Measurements from ENCODE around the gene BRF1. TPM values are rescaled to one million over a fixed set of nuclear protein-coding genes. Genes with fewer than 3 reads are reported as not detected.
"Not testable (repeated sequence)": the region's sequence is repeated elsewhere in the genome, so short reads cannot be mapped to it uniquely, and the experiment has no call there.

Gene BRF1
- total RNA-seq, 6 experiments from 2014 or later: 13.1 to 17.8 (median 16.2) TPM

DNA sequence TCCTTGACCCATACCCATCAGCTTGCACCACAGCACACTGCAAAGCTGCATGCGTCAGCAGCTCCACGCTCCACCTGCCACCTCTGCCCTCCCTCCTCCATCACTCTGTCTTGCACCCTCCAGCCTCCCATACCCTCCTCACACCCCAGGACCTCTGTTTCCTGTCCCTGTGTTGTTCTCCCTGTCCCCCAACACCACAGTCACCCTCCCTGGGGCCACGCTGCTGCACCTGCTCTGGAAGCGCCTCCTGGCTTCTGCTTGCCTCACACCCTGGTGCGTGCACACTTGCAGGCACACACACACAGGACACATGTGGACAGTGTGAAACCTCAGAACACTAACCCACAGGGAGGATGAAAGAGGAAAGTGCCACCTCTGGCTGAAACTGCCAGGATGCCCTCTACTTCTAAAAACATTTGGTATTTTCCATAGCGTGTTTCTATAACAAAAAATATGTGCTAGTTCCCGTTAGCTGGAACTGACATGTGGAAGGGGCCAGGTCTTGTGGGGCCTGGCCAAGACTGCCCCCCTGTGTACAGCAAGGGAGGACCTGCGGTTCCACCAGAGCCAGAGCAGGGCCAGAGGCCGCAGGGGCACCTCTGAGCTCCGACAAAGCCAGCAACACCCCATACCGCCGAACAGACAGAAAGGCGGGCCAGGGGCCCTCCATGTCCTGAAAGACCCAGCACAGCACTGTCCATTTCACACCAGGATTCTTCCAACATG lies 10.0 kb downstream of the BRF1 start:
- DNase-seq (peak in 1 of 3 donors; percentile 64), ATAC-seq (peak; percentile 48 to 76 (median 72))
- intact Hi-C loops (cut with DNase I): no loop called here
- peaks cover 0 to 29% (median 12%) of the 10 kb centered on the region in 4 donors for H3K4me1 ChIP-seq
- H3K27me3 ChIP-seq: no peaks in the 10 kb centered on the region
- 58% methylated on average over 3 of the region's 13 CpGs for WGBS (ENCODE audit: insufficient coverage, low coverage, low lambda C conversion rate, missing lambda C conversion rate)
- no peaks in the 10 kb centered on the region for H3K36me3 ChIP-seq
- no peak for TF ChIP-seq POLR2A (IDR thresholded peaks at IDR 0.05)
- TF ChIP-seq, protein P1, sequence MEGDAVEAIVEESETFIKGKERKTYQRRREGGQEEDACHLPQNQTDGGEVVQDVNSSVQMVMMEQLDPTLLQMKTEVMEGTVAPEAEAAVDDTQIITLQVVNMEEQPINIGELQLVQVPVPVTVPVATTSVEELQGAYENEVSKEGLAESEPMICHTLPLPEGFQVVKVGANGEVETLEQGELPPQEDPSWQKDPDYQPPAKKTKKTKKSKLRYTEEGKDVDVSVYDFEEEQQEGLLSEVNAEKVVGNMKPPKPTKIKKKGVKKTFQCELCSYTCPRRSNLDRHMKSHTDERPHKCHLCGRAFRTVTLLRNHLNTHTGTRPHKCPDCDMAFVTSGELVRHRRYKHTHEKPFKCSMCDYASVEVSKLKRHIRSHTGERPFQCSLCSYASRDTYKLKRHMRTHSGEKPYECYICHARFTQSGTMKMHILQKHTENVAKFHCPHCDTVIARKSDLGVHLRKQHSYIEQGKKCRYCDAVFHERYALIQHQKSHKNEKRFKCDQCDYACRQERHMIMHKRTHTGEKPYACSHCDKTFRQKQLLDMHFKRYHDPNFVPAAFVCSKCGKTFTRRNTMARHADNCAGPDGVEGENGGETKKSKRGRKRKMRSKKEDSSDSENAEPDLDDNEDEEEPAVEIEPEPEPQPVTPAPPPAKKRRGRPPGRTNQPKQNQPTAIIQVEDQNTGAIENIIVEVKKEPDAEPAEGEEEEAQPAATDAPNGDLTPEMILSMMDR (IDR thresholded peaks at IDR 0.05): no peak
- H3K4me3 ChIP-seq: no peak overlapping the region
- H3K9me3 ChIP-seq: no peaks in the 10 kb centered on the region
- H3K27ac ChIP-seq: no peak overlapping the region

DNA sequence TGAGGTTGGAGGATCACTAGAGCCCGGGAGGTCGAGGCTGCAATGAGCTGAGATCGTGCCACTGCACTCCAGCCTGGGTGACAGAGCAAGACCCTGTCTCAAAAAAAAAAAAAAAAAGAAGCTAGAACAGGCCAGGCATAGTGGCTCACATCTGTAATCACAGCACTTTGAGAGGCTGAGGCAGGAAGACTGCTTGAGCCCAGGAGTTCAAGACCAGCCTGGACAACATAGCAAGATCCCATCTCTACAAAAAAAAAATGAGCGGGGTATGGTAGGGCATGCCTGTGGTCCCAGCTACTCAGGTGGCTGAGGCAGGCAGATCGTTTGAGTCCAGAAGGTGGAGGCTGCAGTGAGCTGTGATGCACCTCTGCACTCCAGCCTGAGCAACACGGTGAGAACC lies 11.9 kb downstream of the BRF1 start:
- H3K27ac ChIP-seq, ATAC-seq, DNase-seq, H3K27me3 ChIP-seq, H3K4me3 ChIP-seq, H3K9me3 ChIP-seq, H3K36me3 ChIP-seq: not testable (repeated sequence)
- WGBS (ENCODE audit: insufficient coverage, low coverage, low lambda C conversion rate, missing lambda C conversion rate): 70% methylated on average over 5 of the region's 6 CpGs
- intact Hi-C loops (cut with DNase I): loop anchor here (10.0 kb wide), 3 partner anchors 66 to 194 kb away; no protein-coding TSS in a partner anchor
- H3K4me1 ChIP-seq: peaks cover 0 to 39% (median 21%) of the 10 kb centered on the region in 4 donors

DNA sequence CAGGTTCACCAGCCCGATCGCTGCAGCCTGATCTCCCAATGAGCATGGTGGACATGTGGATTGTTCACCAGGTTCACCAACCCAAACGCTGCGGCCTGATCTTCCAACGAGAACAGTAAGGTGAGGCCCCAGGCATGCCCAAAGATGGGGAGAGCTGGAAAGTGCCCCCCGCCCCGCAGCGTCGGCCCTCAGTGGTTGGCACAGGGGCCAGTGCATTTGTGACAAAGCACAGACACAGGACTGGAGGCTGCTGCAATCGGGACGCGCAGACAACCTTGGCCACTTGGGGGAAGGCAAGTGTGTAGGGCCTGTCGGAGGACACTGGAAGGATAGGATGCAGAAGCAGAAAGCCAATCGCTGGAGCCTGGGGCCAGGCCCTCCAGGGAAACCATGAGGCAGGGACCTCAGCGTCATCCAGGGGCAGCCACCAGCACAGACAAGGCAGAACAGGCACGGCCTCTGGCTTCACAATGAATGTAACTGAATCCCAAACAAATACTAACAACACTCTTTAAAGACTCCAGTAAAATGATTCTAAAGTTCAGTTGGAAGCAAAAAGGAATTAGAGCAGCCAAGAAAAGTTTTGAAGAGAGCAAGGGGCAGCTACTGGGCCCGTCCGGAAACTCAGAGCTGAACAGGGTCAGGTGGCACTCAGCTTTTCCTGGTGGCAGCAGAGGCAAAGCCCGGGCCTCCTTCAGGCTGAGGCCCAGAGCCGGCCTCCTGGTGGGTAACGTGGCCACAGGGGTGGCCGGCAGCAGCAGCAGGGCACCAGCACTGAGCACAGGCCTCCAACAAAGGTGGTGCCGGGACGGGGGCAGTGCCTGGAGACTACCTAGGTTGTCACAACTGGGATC lies 13.3 kb downstream of the BRF1 start:
- peak; percentile 9 to 65 (median 50) for ATAC-seq
- no peak for TF ChIP-seq POLR2A (IDR thresholded peaks at IDR 0.05)
- TF ChIP-seq, protein P1 (IDR thresholded peaks at IDR 0.05): no peak
- Histone ChIP-seq H3K4me3 (no peak overlapping the region), H3K4me1 (peaks cover 0 to 43% (median 22%) of the 10 kb centered on the region in 4 donors), H3K27me3 (no peaks in the 10 kb centered on the region), H3K27ac (peak overlapping the region in 2 of 3 donors; percentile 40 to 41), H3K36me3 (no peaks in the 10 kb centered on the region), H3K9me3 (no peaks in the 10 kb centered on the region)
- intact Hi-C loops (cut with DNase I): loop anchor here (10.0 kb wide), 3 partner anchors 67 to 193 kb away; no protein-coding TSS in a partner anchor
- DNase-seq: peak in 1 of 3 donors; percentile 70
- 11% methylated on average over 5 of the region's 24 CpGs for WGBS (ENCODE audit: insufficient coverage, low coverage, low lambda C conversion rate, missing lambda C conversion rate)

DNA sequence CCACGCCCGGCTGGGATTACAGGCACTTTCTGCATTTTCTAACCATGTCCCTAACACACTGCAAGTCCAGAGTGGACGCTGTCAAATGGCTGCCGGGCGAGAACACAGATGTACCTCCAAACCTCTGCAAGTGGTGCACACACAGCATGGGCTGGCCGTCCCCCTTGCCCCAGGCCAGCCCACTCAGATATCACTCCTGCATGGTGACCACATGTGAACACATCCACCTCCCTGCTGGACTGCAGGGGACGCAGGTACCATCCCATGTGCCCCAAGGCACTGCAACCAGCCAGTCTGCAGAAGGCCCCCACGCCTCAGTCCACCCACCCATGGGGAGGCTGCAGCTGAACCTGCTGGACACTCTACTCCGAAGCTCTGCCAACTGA lies 14.0 kb downstream of the BRF1 start:
- intact Hi-C loops (cut with DNase I): loop anchor here (10.0 kb wide), 3 partner anchors 68 to 192 kb away; no protein-coding TSS in a partner anchor
- TF ChIP-seq, protein P1 (IDR thresholded peaks at IDR 0.05): no peak
- no peak for TF ChIP-seq POLR2A (IDR thresholded peaks at IDR 0.05)
- peaks cover 0 to 43% (median 22%) of the 10 kb centered on the region in 4 donors for H3K4me1 ChIP-seq
- no peaks in the 10 kb centered on the region for H3K36me3 ChIP-seq
- ATAC-seq: no peak
- no peaks in the 10 kb centered on the region for H3K27me3 ChIP-seq
- H3K27ac ChIP-seq: peak overlapping the region in 1 of 3 donors; percentile 41
- WGBS (ENCODE audit: insufficient coverage, low coverage, low lambda C conversion rate, missing lambda C conversion rate): 100% methylated on average over 6 of the region's 9 CpGs
- DNase-seq: no peak
- H3K4me3 ChIP-seq: no peak overlapping the region
- no peaks in the 10 kb centered on the region for H3K9me3 ChIP-seq

Data from right lobe of liver (tissue), 6 donors.